HG03175 (cell line): ENCODE results near the gene CCDC177.

ENCODE experiments used
- ATAC-seq: cut with Tn5 transposase; IDR thresholded peaks from one replicate; pipeline ENCODE4 v1.9.1; 2021; ENCODE audit warnings: mild to moderate bottlenecking, moderate library complexity; ENCODE audit not compliant: unreplicated experiment

Gene CCDC177

GRCh38 chr14:69574263-69574953, at the start of gene CCDC177:
Gene CCDC177 (minus strand): TSS chr14:69574871. CDS start chr14:69573622, 1,249 bp downstream.
- no peak for ATAC-seq

GRCh38 chr14:69624136-69624535, 49.5 kb upstream of the CCDC177 start:
- no peak for ATAC-seq

- no peak for ATAC-seq
Measured at GRCh38 chr14:69620981-69621380, 46.3 kb upstream of the CCDC177 start.

GRCh38 chr14:69620211-69620611, 45.5 kb upstream of the CCDC177 start:
- no peak for ATAC-seq

GRCh38 chr14:69619012-69619411, 44.3 kb upstream of the CCDC177 start:
- no peak for ATAC-seq

- ATAC-seq: no peak
Measured at GRCh38 chr14:69617796-69618195, 43.1 kb upstream of the CCDC177 start.

- ATAC-seq: no peak
Measured at GRCh38 chr14:69616408-69616773, 41.7 kb upstream of the CCDC177 start.

- ATAC-seq: peak; percentile 57
Measured at GRCh38 chr14:69615496-69616407, 41.1 kb upstream of the CCDC177 start.

GRCh38 chr14:69615121-69615495, 40.4 kb upstream of the CCDC177 start:
- ATAC-seq: peak; percentile 1

- ATAC-seq: no peak
Measured at GRCh38 chr14:69614592-69614991, 39.9 kb upstream of the CCDC177 start.

GRCh38 chr14:69613312-69614073, 38.8 kb upstream of the CCDC177 start:
- ATAC-seq: no peak

- ATAC-seq: no peak
Measured at GRCh38 chr14:69612783-69613130, 38.1 kb upstream of the CCDC177 start.

GRCh38 chr14:69612014-69612782, 37.5 kb upstream of the CCDC177 start:
- peak; percentile 3 for ATAC-seq

GRCh38 chr14:69611172-69612013, 36.7 kb upstream of the CCDC177 start, which contains the start of gene SUSD6:
Gene SUSD6 (plus strand): TSS chr14:69611596. CDS start chr14:69658593, 46,997 bp downstream.
- ATAC-seq: peak; percentile 52

GRCh38 chr14:69610874-69611171, 36.2 kb upstream of the CCDC177 start:
- no peak for ATAC-seq

- ATAC-seq: no peak
Measured at GRCh38 chr14:69610020-69610873, 35.6 kb upstream of the CCDC177 start.

GRCh38 chr14:69606258-69607184, 31.9 kb upstream of the CCDC177 start:
- ATAC-seq: no peak

- no peak for ATAC-seq
Measured at GRCh38 chr14:69605738-69606137, 31.1 kb upstream of the CCDC177 start.
